ENCODE measurements around the gene NPHP4.

Gene NPHP4

GRCh38 chr1:6014130-6014999 lies 22.1 kb upstream of the NPHP4 start:
- Histone ChIP-seq H3K27ac (ENCODE audit: low read depth, low read length) (no peak overlapping the region), H3K9me3 (ENCODE audit: control insufficient read depth, insufficient read depth, low read length) (no peaks in the 10 kb centered on the region), H3K36me3 (ENCODE audit: control insufficient read depth, low read length) (no peaks in the 10 kb centered on the region), H4K20me1 (ENCODE audit: control insufficient read depth, insufficient read depth, low read depth, low read length) (no peaks in the 10 kb centered on the region), H3K9me2 (replicated peaks; ENCODE audit: control insufficient read depth, low read length) (no peaks in the 10 kb centered on the region), H3K4me2 (ENCODE audit: low read length) (no peak overlapping the region), H3F3A (ENCODE audit: control insufficient read depth, insufficient read depth) (no peaks in the 10 kb centered on the region), H3K4me1 (ENCODE audit: control insufficient read depth, low read length) (no peaks in the 10 kb centered on the region), H3K79me2 (ENCODE audit: control insufficient read depth, low read length) (no peaks in the 10 kb centered on the region), H3K27me3 (ENCODE audit: control insufficient read depth, low read length) (no peaks in the 10 kb centered on the region), H3K4me3 (ENCODE audit: low read length) (no peak overlapping the region)
- no peak for TF ChIP-seq EZH2phosphoT487 (IDR thresholded peaks at IDR 0.05; ENCODE audit: borderline replicate concordance, low read length)
- no peak for TF ChIP-seq CTCF (IDR thresholded peaks at IDR 0.05; ENCODE audit: low read depth, low read length, poor library complexity, severe bottlenecking)

GRCh38 chr1:6013491-6013890 lies 21.3 kb upstream of the NPHP4 start:
- Histone ChIP-seq H3F3A (ENCODE audit: control insufficient read depth, insufficient read depth) (no peaks in the 10 kb centered on the region), H3K4me2 (ENCODE audit: low read length) (no peak overlapping the region), H3K9me2 (replicated peaks; ENCODE audit: control insufficient read depth, low read length) (no peaks in the 10 kb centered on the region), H3K79me2 (ENCODE audit: control insufficient read depth, low read length) (no peaks in the 10 kb centered on the region), H3K4me3 (ENCODE audit: low read length) (no peak overlapping the region), H3K9me3 (ENCODE audit: control insufficient read depth, insufficient read depth, low read length) (no peaks in the 10 kb centered on the region), H4K20me1 (ENCODE audit: control insufficient read depth, insufficient read depth, low read depth, low read length) (no peaks in the 10 kb centered on the region), H3K27me3 (ENCODE audit: control insufficient read depth, low read length) (no peaks in the 10 kb centered on the region), H3K27ac (ENCODE audit: low read depth, low read length) (no peak overlapping the region), H3K36me3 (ENCODE audit: control insufficient read depth, low read length) (no peaks in the 10 kb centered on the region), H3K4me1 (ENCODE audit: control insufficient read depth, low read length) (no peaks in the 10 kb centered on the region)
- TF ChIP-seq CTCF (IDR thresholded peaks at IDR 0.05; ENCODE audit: low read depth, low read length, poor library complexity, severe bottlenecking) (no peak), EZH2phosphoT487 (IDR thresholded peaks at IDR 0.05; ENCODE audit: borderline replicate concordance, low read length) (no peak)

GRCh38 chr1:6012529-6013318 lies 20.5 kb upstream of the NPHP4 start:
- no peak for TF ChIP-seq EZH2phosphoT487 (IDR thresholded peaks at IDR 0.05; ENCODE audit: borderline replicate concordance, low read length)
- Histone ChIP-seq H3K9me3 (ENCODE audit: control insufficient read depth, insufficient read depth, low read length) (no peaks in the 10 kb centered on the region), H3K4me3 (ENCODE audit: low read length) (no peak overlapping the region), H3K9me2 (replicated peaks; ENCODE audit: control insufficient read depth, low read length) (no peaks in the 10 kb centered on the region), H3K27ac (ENCODE audit: low read depth, low read length) (no peak overlapping the region), H3F3A (ENCODE audit: control insufficient read depth, insufficient read depth) (no peaks in the 10 kb centered on the region), H3K36me3 (ENCODE audit: control insufficient read depth, low read length) (no peaks in the 10 kb centered on the region), H3K4me1 (ENCODE audit: control insufficient read depth, low read length) (no peaks in the 10 kb centered on the region), H4K20me1 (ENCODE audit: control insufficient read depth, insufficient read depth, low read depth, low read length) (no peaks in the 10 kb centered on the region), H3K4me2 (ENCODE audit: low read length) (no peak overlapping the region), H3K27me3 (ENCODE audit: control insufficient read depth, low read length) (no peaks in the 10 kb centered on the region), H3K79me2 (ENCODE audit: control insufficient read depth, low read length) (no peaks in the 10 kb centered on the region)

- Histone ChIP-seq H3K4me2 (ENCODE audit: low read length) (no peak overlapping the region), H3F3A (ENCODE audit: control insufficient read depth, insufficient read depth) (no peaks in the 10 kb centered on the region), H3K4me1 (ENCODE audit: control insufficient read depth, low read length) (no peaks in the 10 kb centered on the region), H3K27me3 (ENCODE audit: control insufficient read depth, low read length) (no peaks in the 10 kb centered on the region), H3K9me2 (replicated peaks; ENCODE audit: control insufficient read depth, low read length) (no peaks in the 10 kb centered on the region), H4K20me1 (ENCODE audit: control insufficient read depth, insufficient read depth, low read depth, low read length) (no peaks in the 10 kb centered on the region), H3K9me3 (ENCODE audit: control insufficient read depth, insufficient read depth, low read length) (no peaks in the 10 kb centered on the region), H3K27ac (ENCODE audit: low read depth, low read length) (no peak overlapping the region), H3K4me3 (ENCODE audit: low read length) (no peak overlapping the region), H3K36me3 (ENCODE audit: control insufficient read depth, low read length) (no peaks in the 10 kb centered on the region), H3K79me2 (ENCODE audit: control insufficient read depth, low read length) (no peaks in the 10 kb centered on the region)
- TF ChIP-seq CTCF (IDR thresholded peaks at IDR 0.05; ENCODE audit: low read depth, low read length, poor library complexity, severe bottlenecking), result no peak
Observed at GRCh38 chr1:6011946-6012258, 19.7 kb upstream of the NPHP4 start.
